H9 (cell line): Measurements from ENCODE around the gene TBC1D22A. TPM values are rescaled to one million over a fixed set of nuclear protein-coding genes. Genes with fewer than 3 reads are reported as not detected.

Source experiments
- DNase-seq: peaks from one replicate; pipeline ENCODE4 v3.0.0-alpha.2; 2017
- H2AFZ ChIP-seq: one replicate; pipeline ENCODE4 v1.6.1; 2013; ENCODE audit warnings: mild to moderate bottlenecking, low read length, control low read depth, moderate library complexity
- H2AK5ac ChIP-seq: 2 replicates; pipeline ENCODE4 v1.6.1; 2013; ENCODE audit warnings: low read length, control low read depth, mixed read lengths; ENCODE audit not compliant: insufficient read length
- H2BK120ac ChIP-seq: one replicate; pipeline ENCODE4 v1.6.1; 2013; ENCODE audit warnings: low read depth, mild to moderate bottlenecking, low read length, control low read depth, inconsistent platforms; ENCODE audit not compliant: poor library complexity, severe bottlenecking
- H2BK12ac ChIP-seq: 2 replicates; pipeline ENCODE4 v1.6.1; 2013; ENCODE audit warnings: low read length, control low read depth, mixed read lengths, low read depth; ENCODE audit not compliant: insufficient read length
- H2BK15ac ChIP-seq: 2 replicates; pipeline ENCODE4 v1.6.1; 2013; ENCODE audit warnings: low read depth, low read length, control low read depth
- H2BK20ac ChIP-seq: one replicate; pipeline ENCODE4 v1.6.1; 2013; ENCODE audit warnings: low read depth, mild to moderate bottlenecking, low read length, control low read depth, inconsistent platforms; ENCODE audit not compliant: poor library complexity, severe bottlenecking
- H2BK5ac ChIP-seq: 2 replicates; pipeline ENCODE4 v1.6.1; 2013; ENCODE audit warnings: low read length, control low read depth, mixed read lengths; ENCODE audit not compliant: insufficient read length
- H3K14ac ChIP-seq: 2 replicates; pipeline ENCODE4 v1.6.1; 2013; ENCODE audit warnings: low read length, control low read depth; ENCODE audit not compliant: insufficient read depth
- H3K18ac ChIP-seq: 2 replicates; pipeline ENCODE4 v1.6.1; 2013; ENCODE audit warnings: low read depth, mild to moderate bottlenecking, mixed read lengths, low read length, control low read depth; ENCODE audit not compliant: insufficient read length
- H3K23ac ChIP-seq: 2 replicates; pipeline ENCODE4 v1.6.1; 2013; ENCODE audit warnings: low read length, control low read depth, mixed read lengths, low read depth; ENCODE audit not compliant: insufficient read length
- H3K23me2 ChIP-seq: 2 replicates; pipeline ENCODE4 v1.6.1; 2013; ENCODE audit warnings: low read depth, mild to moderate bottlenecking, mixed read lengths, low read length, control low read depth; ENCODE audit not compliant: insufficient read length, poor library complexity, severe bottlenecking
- H3K27ac ChIP-seq: 2 replicates; pipeline ENCODE4 v1.5.1; 2013; ENCODE audit warnings: low read length, control low read depth, mixed read lengths, low read depth; ENCODE audit not compliant: insufficient read length
- H3K27me3 ChIP-seq: 2 replicates; pipeline ENCODE4 v1.6.1; 2013; ENCODE audit warnings: low read length, control low read depth, inconsistent platforms; ENCODE audit not compliant: insufficient read depth
- H3K4ac ChIP-seq: 2 replicates; pipeline ENCODE4 v1.6.1; 2013; ENCODE audit warnings: low read depth, mild to moderate bottlenecking, control low read depth, inconsistent platforms, low read length, moderate library complexity
- H3K4me1 ChIP-seq: 2 replicates; pipeline ENCODE4 v1.6.1; 2013; ENCODE audit warnings: low read length, control low read depth, inconsistent platforms; ENCODE audit not compliant: insufficient read depth
- H3K4me2 ChIP-seq: 2 replicates; pipeline ENCODE4 v1.6.1; 2013; ENCODE audit warnings: low read length, control low read depth, mixed read lengths; ENCODE audit not compliant: insufficient read length, insufficient read depth
- H3K56ac ChIP-seq: 2 replicates; pipeline ENCODE4 v1.6.1; 2013; ENCODE audit warnings: low read depth, mild to moderate bottlenecking, mixed read lengths, low read length, control low read depth; ENCODE audit not compliant: insufficient read length
- H3K79me1 ChIP-seq: 2 replicates; pipeline ENCODE4 v1.6.1; 2013; ENCODE audit warnings: low read depth, mild to moderate bottlenecking, moderate library complexity, low read length, control low read depth, inconsistent platforms; ENCODE audit not compliant: insufficient read depth, poor library complexity, severe bottlenecking
- H3K79me2 ChIP-seq: 2 replicates; pipeline ENCODE4 v1.6.1; 2013; ENCODE audit warnings: low read length, control low read depth, inconsistent platforms; ENCODE audit not compliant: insufficient read depth
- H3K9ac ChIP-seq: 2 replicates; pipeline ENCODE4 v1.6.1; 2013; ENCODE audit warnings: low read length, control low read depth, mixed read lengths; ENCODE audit not compliant: insufficient read length; ENCODE audit errors: extremely low read depth
- H3K9me3 ChIP-seq: one replicate; pipeline ENCODE4 v1.6.1; 2013; ENCODE audit warnings: low read depth, low read length, inconsistent platforms; ENCODE audit not compliant: control insufficient read depth
- H3T11ph ChIP-seq: one replicate; pipeline ENCODE4 v1.6.1; 2013; ENCODE audit warnings: mild to moderate bottlenecking, low read length, control low read depth, inconsistent platforms
- H4K20me1 ChIP-seq: one replicate; pipeline ENCODE4 v1.6.1; 2013; ENCODE audit not compliant: control insufficient read depth, insufficient read length, insufficient read depth
- H4K5ac ChIP-seq: 2 replicates; pipeline ENCODE4 v1.6.1; 2013; ENCODE audit warnings: low read depth, mild to moderate bottlenecking, mixed read lengths, low read length, control low read depth; ENCODE audit not compliant: insufficient read length
- H4K8ac ChIP-seq: replicated peaks from 2 replicates; pipeline ENCODE4 v1.6.1; 2013; ENCODE audit warnings: low read length, control low read depth, mixed read lengths, low read depth; ENCODE audit not compliant: insufficient read length
- H4K91ac ChIP-seq: 2 replicates; pipeline ENCODE4 v1.6.1; 2013; ENCODE audit warnings: low read depth, mild to moderate bottlenecking, moderate library complexity, mixed read lengths, low read length, control low read depth; ENCODE audit not compliant: insufficient read length
- H3K27ac Mint-ChIP-seq, 3 experiments: 2 replicates in 2 of 3; 3 replicates in 1 of 3; pipeline ENCODE4 v1.8.0; 2020 to 2021; ENCODE audit warnings: mixed read lengths in 3 of 3, mild to moderate bottlenecking in 1 of 3, moderate library complexity in 1 of 3
- H3K27me3 Mint-ChIP-seq: 2 replicates; pipeline ENCODE4 v1.8.0; 2021; ENCODE audit warnings: low read depth, mild to moderate bottlenecking, moderate library complexity, mixed read lengths
- H3K36me3 Mint-ChIP-seq, 3 experiments: 2 replicates in 2 of 3; 3 replicates in 1 of 3; pipeline ENCODE4 v1.8.0; 2020 to 2021; ENCODE audit warnings: low read depth in 3 of 3, mixed read lengths in 3 of 3; ENCODE audit not compliant: insufficient read depth in 1 of 3
- H3K4me1 Mint-ChIP-seq, 2 experiments: 2 replicates each; pipeline ENCODE4 v1.8.0; 2020; ENCODE audit warnings: mixed read lengths in 2 of 2
- H3K4me3 Mint-ChIP-seq, 2 experiments: 2 replicates in 1 of 2; 3 replicates in 1 of 2; pipeline ENCODE4 v1.8.0; 2020 to 2021; ENCODE audit warnings: mild to moderate bottlenecking in 2 of 2, mixed read lengths in 2 of 2, moderate library complexity in 1 of 2
- H3K9me3 Mint-ChIP-seq, 2 experiments: 2 replicates in 1 of 2; 3 replicates in 1 of 2; pipeline ENCODE4 v1.8.0; 2020; ENCODE audit warnings: mild to moderate bottlenecking in 2 of 2, mixed read lengths in 2 of 2, moderate library complexity in 1 of 2
- CTCF ChIP-seq: fragments of 200-600 bp; sonication (generic); conservative IDR thresholded peaks from 3 replicates; pipeline ENCODE4 v1.8.0; 2021; ENCODE audit warnings: antibody characterized with exemption, mild to moderate bottlenecking
- whole genome bisulfite sequencing: extraction: QIAGEN DNeasy Blood & Tissue Kit; methylation state at CpG from one replicate; pipeline ENCODE4 v1.1.7; 2013; ENCODE audit warnings: missing lambda C conversion rate, low lambda C conversion rate, mixed read lengths; ENCODE audit not compliant: insufficient read length; ENCODE audit errors: extremely low coverage; 5-methylcytosine and 5-hydroxymethylcytosine counted together
- total RNA-seq: library from RNA; stranded (reverse); gene quantifications from 2 replicates; pipeline ENCODE4 v1.2.1, GENCODE V29; 2021

Gene TBC1D22A
- total RNA-seq, 1 experiment from 2014 or later, result 20.8 TPM

GRCh38 chr22:47180796-47181195 is 418.3 kb downstream of the TBC1D22A start:
- H3K4ac ChIP-seq, result no peak overlapping the region
- Mint-ChIP-seq H3K36me3 (peaks cover 0 to 23% (median 19%) of the 10 kb centered on the region in 3 experiments; a peak in 5 of 7 replicates), H3K9me3 (peaks cover 43 to 87% of the 10 kb centered on the region in 2 experiments), H3K4me3 (no peak overlapping the region), H3K4me1 (no peaks in the 10 kb centered on the region), H3K27me3 (peaks cover 8% of the 10 kb centered on the region; the same call in 1 of the 2 replicates), H3K27ac (no peak overlapping the region)
- no peak overlapping the region for H4K91ac ChIP-seq
- no peaks in the 10 kb centered on the region for H4K20me1 ChIP-seq
- H3K56ac ChIP-seq, result no peak overlapping the region
- H2BK12ac ChIP-seq, result no peak overlapping the region
- H3K9me3 ChIP-seq, result no peaks in the 10 kb centered on the region
- no peak overlapping the region for H2BK120ac ChIP-seq
- no peaks in the 10 kb centered on the region for H3K27me3 ChIP-seq
- H3K4me1 ChIP-seq, result no peaks in the 10 kb centered on the region
- no peak for TF ChIP-seq CTCF
- no peaks in the 10 kb centered on the region for H3K79me2 ChIP-seq
- H4K8ac ChIP-seq, result no peak overlapping the region
- H3K14ac ChIP-seq, result no peak overlapping the region
- H2AK5ac ChIP-seq, result no peak overlapping the region
- WGBS, result no CpG with 5 or more reads among the region's 2 CpGs
- H2BK15ac ChIP-seq, result no peak overlapping the region
- H2BK20ac ChIP-seq, result no peak overlapping the region
- no peak overlapping the region for H3K27ac ChIP-seq
- no peaks in the 10 kb centered on the region for H3K23me2 ChIP-seq
- no peak overlapping the region for H3T11ph ChIP-seq
- no peak overlapping the region for H3K23ac ChIP-seq
- no peak for DNase-seq
- H2BK5ac ChIP-seq, result no peak overlapping the region
- no peak overlapping the region for H4K5ac ChIP-seq
- H3K4me2 ChIP-seq, result no peak overlapping the region
- H3K18ac ChIP-seq, result no peak overlapping the region
- no peak overlapping the region for H2AFZ ChIP-seq
- no peaks in the 10 kb centered on the region for H3K79me1 ChIP-seq
- H3K9ac ChIP-seq, result no peak overlapping the region
